Measurements from ENCODE around the gene AXIN1. TPM values are rescaled to one million over a fixed set of nuclear protein-coding genes. Genes with fewer than 3 reads are reported as not detected.

Gene AXIN1
- total RNA-seq: 19.2 and 23.7 TPM in 2 replicates

GRCh38 chr16:352547-353403 is at the start of gene AXIN1:
Gene AXIN1, minus strand, starts transcription at chr16:352723. Its CDS starts 5,698 bp downstream, at chr16:347025.

GRCh38 chr16:401468-402348 is 49.2 kb upstream of the AXIN1 start, which contains the start of gene DECR2:
Gene DECR2, plus strand, starts transcription at chr16:401885. Its CDS starts 79 bp downstream, at chr16:401964.

DNA sequence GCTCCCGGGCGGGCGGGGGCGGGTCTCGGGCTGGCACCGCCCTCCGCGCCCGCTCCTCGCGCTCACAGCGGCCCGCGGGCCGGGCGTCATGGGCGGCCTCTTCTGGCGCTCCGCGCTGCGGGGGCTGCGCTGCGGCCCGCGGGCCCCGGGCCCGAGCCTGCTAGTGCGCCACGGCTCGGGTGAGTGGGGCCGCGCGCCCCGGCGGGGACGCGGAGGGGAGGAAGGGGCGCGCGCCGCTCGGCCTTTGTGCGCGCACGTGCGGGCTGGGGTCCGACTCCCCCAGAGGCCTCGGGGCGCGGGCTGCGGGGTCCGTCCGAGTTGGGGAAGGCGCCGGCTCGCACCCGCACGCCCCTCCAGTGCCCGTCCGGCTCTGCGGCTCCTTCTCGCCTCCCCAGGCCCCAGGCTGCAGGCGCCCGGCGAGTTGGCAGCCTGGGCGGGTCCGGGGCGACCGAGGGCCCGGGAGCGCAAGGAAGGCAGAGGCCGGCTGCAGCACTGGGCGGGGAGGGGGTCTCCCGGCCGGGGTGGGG is 44.7 kb upstream of the AXIN1 start, which contains the start of gene NME4:
Gene NME4, plus strand, starts transcription at position 65 of the 527 bp plus-strand sequence. Its CDS starts 24 bp downstream, at position 89.

GRCh38 chr16:381789-382717 is 29.5 kb upstream of the AXIN1 start, which contains the start of gene PGAP6:
Gene PGAP6, minus strand, starts transcription at chr16:381978. Its CDS starts 157 bp downstream, at chr16:381821.

GRCh38 chr16:370443-370842 is 17.9 kb upstream of the AXIN1 start, which contains the start of gene MRPL28:
Gene MRPL28, minus strand, starts transcription at chr16:370538. Its CDS starts 320 bp downstream, at chr16:370218.

GRCh38 chr16:283033-283805 is 69.3 kb downstream of the AXIN1 start, which contains the start of gene PDIA2:
Gene PDIA2, plus strand, starts transcription at chr16:283164. Its CDS starts 6 bp downstream, at chr16:283170.

DNA sequence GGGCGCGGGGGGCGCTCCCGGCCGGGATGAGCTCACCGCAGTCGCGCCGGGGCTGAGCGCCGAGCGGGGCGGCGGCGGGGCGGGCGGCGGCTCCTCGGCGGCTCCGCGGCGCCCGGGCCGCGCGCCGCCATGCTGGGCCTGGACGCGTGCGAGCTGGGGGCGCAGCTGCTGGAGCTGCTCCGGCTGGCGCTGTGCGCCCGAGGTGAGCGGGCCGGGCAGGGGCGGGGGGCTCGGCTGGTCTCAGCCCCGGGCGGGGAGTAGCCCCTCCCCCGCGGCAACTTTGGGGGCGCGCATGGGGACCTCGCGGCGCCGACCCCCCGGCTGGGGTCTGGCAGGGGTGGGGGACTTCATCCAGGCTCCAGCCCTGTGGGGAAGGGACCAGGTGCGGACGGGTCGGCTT is 72.0 kb downstream of the AXIN1 start, which contains the start of gene ARHGDIG:
Gene ARHGDIG, plus strand, starts transcription at position 40 of the 400 bp plus-strand sequence. Its CDS starts 90 bp downstream, at position 130.

GRCh38 chr16:275786-276232 is 76.7 kb downstream of the AXIN1 start, which contains the start of gene RGS11:
Gene RGS11, minus strand, starts transcription at chr16:275944. Its CDS starts 33 bp downstream, at chr16:275911.

Other genes starting within 250 kb of the AXIN1 start
- gene NPRL3, start 214.1 kb downstream of the AXIN1 start, total RNA-seq: 18.8 and 20.7 TPM in 2 replicates
- not detected in 2 replicates for gene HBZ, start 200.1 kb downstream of the AXIN1 start, total RNA-seq
- not detected in 2 replicates for gene HBM, start 186.7 kb downstream of the AXIN1 start, total RNA-seq
- gene HBA2, start 179.8 kb downstream of the AXIN1 start, total RNA-seq: not detected in 2 replicates
- gene HBA1, start 176.0 kb downstream of the AXIN1 start, total RNA-seq: not detected in 2 replicates
- not detected in 2 replicates for gene HBQ1, start 172.3 kb downstream of the AXIN1 start, total RNA-seq
- gene LUC7L, start 123.3 kb downstream of the AXIN1 start, total RNA-seq: 30.8 and 35.3 TPM in 2 replicates
- gene FAM234A, start 117.9 kb downstream of the AXIN1 start, total RNA-seq: 53.7 and 82.6 TPM in 2 replicates
- gene RGS11, start 76.8 kb downstream of the AXIN1 start, total RNA-seq: 0.25 and 1.1 TPM in 2 replicates
- gene ARHGDIG, start 72.1 kb downstream of the AXIN1 start, total RNA-seq: 0.20 and 2.0 TPM in 2 replicates
- 0.07 TPM in 1 of 2 replicates, not detected in the other for gene PDIA2, start 69.6 kb downstream of the AXIN1 start, total RNA-seq
- gene MRPL28, start 17.8 kb upstream of the AXIN1 start, total RNA-seq: 146 and 154 TPM in 2 replicates
- 55.5 and 64.6 TPM in 2 replicates for gene PGAP6, start 29.3 kb upstream of the AXIN1 start, total RNA-seq
- 125 and 136 TPM in 2 replicates for gene NME4, start 44.5 kb upstream of the AXIN1 start, total RNA-seq
- gene DECR2, start 49.2 kb upstream of the AXIN1 start, total RNA-seq: 27.5 and 30.7 TPM in 2 replicates
- gene RAB11FIP3, start 72.9 kb upstream of the AXIN1 start, total RNA-seq: 34.9 and 42.6 TPM in 2 replicates
- 51.1 and 58.2 TPM in 2 replicates for gene CAPN15, start 175.0 kb upstream of the AXIN1 start, total RNA-seq
- not detected in 2 replicates for gene PRR35, start 207.7 kb upstream of the AXIN1 start, total RNA-seq
- 0.59 and 0.67 TPM in 2 replicates for gene NHLRC4, start 214.3 kb upstream of the AXIN1 start, total RNA-seq
- gene PIGQ, start 217.2 kb upstream of the AXIN1 start, total RNA-seq: 25.9 and 26.0 TPM in 2 replicates
- 14.0 and 19.3 TPM in 2 replicates for gene RAB40C, start 237.3 kb upstream of the AXIN1 start, total RNA-seq